Measurements from ENCODE around the gene CALU.

DNA sequence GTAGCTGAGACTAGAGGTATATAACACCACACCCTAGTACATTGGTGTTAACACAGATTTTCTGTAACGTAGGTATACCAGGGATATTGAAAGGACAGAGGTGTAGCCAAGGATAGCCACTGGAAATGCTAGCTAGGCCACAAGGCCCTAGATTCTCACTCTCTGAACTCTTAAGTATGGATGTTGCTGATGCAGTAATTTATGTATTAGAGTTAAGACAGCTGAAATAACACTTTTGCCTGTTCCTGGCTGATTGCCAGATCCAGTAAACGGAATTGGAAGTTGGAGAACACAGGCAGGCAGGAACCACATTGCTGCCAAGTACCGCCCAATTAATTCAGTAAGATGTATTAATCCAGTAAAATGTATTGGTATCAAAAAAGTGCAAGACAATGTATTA lies 1.8 kb downstream of the CALU start:
- TF ChIP-seq, protein P1, sequence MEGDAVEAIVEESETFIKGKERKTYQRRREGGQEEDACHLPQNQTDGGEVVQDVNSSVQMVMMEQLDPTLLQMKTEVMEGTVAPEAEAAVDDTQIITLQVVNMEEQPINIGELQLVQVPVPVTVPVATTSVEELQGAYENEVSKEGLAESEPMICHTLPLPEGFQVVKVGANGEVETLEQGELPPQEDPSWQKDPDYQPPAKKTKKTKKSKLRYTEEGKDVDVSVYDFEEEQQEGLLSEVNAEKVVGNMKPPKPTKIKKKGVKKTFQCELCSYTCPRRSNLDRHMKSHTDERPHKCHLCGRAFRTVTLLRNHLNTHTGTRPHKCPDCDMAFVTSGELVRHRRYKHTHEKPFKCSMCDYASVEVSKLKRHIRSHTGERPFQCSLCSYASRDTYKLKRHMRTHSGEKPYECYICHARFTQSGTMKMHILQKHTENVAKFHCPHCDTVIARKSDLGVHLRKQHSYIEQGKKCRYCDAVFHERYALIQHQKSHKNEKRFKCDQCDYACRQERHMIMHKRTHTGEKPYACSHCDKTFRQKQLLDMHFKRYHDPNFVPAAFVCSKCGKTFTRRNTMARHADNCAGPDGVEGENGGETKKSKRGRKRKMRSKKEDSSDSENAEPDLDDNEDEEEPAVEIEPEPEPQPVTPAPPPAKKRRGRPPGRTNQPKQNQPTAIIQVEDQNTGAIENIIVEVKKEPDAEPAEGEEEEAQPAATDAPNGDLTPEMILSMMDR (conservative IDR thresholded peaks at IDR 0.05 in 1 of 2, IDR thresholded peaks at IDR 0.05 in 1 of 2; ENCODE audit: extremely low read depth in 1 of 2, insufficient read depth in 1 of 2, low read depth in 1 of 2, low read length in 2 of 2): no peak
- no peak for TF ChIP-seq EZH2 (IDR thresholded peaks at IDR 0.05; ENCODE audit: borderline replicate concordance, low read length)
